Measurements from ENCODE around the gene RDH13. TPM values are rescaled to one million over a fixed set of nuclear protein-coding genes. Genes with fewer than 3 reads are reported as not detected.

The RDH13 gene
- total RNA-seq, 1 donor, result 9.1 TPM

- H3K4me3 ChIP-seq (ENCODE audit: low read depth, low read length), result peak overlapping the region; percentile 68
- peak; percentile 73 for DNase-seq (ENCODE audit: low read depth)
- no peak for TF ChIP-seq CTCF (IDR thresholded peaks at IDR 0.05; ENCODE audit: insufficient read depth, low read depth, low read length)
Measured at GRCh38 chr19:55080968-55081769, 18.2 kb upstream of the RDH13 start.

DNA sequence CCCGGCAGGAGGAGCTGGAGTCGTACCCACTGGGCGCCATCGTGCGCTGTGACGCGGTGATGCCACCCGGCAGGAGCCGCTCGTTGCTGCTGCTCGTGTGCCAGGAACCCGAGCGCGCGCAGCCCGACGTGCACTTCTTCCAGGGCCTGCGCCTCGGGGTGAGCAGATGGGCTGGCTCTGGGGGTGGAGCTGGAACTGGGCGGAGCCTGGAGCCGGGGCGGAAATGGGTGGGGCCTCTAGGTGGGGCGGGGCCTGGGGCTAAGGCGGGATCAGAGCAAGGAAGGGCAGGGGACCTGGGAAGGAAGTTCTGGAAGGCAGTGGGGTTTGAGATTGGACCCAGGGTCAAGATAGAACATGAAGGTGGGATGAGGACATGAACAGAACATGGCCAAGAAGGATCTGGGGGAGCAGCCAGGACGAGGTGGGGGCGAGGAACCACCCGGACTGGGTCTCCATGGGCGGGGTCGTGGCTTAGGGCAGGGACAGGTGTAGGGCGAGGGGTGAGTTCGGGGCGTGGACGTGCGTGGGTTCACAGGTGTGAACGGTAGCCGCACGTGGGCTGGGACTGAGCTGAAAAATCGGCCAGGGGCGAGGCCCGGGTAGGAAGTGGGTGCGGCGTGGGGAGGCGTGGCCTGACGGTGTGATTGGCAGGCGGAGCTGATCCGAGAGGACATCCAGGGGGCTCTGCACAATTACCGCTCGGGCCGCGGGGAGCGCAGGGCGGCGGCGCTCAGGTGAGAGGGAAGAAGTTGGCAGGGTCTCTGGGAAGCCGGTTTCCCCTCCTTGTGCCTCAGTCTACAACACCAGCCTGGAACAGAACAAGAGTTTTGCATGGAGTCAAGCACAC, 17.4 kb upstream of the RDH13 start:
- H3K4me3 ChIP-seq (ENCODE audit: low read depth, low read length), result peak overlapping the region; percentile 68
- DNase-seq (ENCODE audit: low read depth), result peak; percentile 63
- TF ChIP-seq CTCF (IDR thresholded peaks at IDR 0.05; ENCODE audit: insufficient read depth, low read depth, low read length), result no peak

- no peak for DNase-seq (ENCODE audit: low read depth)
- no peak overlapping the region for H3K4me3 ChIP-seq (ENCODE audit: low read depth, low read length)
- no peak for TF ChIP-seq CTCF (IDR thresholded peaks at IDR 0.05; ENCODE audit: insufficient read depth, low read depth, low read length)
Measured at GRCh38 chr19:55079400-55080038, 16.6 kb upstream of the RDH13 start.

DNA sequence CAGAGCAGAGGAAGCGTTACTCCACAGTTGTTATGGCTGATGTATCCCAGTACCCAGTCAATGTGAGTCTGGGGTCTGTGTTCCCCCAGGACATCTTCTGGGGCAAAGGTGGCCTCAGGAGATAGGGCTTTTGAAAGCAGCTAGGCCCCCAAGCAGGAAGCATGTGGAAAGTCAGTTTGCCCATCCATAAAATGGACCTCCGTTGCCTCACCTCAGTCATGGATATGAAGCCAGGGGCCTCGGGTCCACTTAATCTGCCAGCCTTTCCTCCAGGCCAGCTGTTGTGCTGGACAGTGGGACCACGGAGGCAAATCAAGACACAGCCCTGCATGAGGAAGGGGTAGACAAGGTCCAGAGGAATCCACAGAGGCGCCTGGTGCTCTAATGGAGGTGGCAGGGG, 16.0 kb upstream of the RDH13 start:
- no peak for DNase-seq (ENCODE audit: low read depth)
- no peak for TF ChIP-seq CTCF (IDR thresholded peaks at IDR 0.05; ENCODE audit: insufficient read depth, low read depth, low read length)
- H3K4me3 ChIP-seq (ENCODE audit: low read depth, low read length), result no peak overlapping the region

DNA sequence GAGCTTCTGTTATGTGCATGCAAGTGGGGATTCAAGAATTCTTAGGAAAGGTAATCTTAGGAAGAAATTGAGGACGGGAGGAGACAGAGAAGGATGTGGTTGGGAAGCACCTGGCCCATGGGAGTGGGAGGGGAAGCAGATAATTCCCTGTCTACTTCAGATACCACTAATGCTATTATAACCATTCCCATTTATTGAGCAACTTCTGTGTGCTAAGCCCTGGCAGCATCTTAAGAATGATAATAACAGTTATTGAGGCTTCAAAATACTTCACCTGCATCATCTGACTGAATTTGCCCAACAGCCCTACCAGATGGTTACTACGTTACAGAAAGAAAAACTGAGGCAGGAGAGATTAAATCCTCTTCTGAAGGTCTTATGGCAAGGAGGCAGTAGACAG, 14.2 kb upstream of the RDH13 start:
- DNase-seq (ENCODE audit: low read depth), result no peak
- no peak for TF ChIP-seq CTCF (IDR thresholded peaks at IDR 0.05; ENCODE audit: insufficient read depth, low read depth, low read length)
- H3K4me3 ChIP-seq (ENCODE audit: low read depth, low read length), result no peak overlapping the region

DNA sequence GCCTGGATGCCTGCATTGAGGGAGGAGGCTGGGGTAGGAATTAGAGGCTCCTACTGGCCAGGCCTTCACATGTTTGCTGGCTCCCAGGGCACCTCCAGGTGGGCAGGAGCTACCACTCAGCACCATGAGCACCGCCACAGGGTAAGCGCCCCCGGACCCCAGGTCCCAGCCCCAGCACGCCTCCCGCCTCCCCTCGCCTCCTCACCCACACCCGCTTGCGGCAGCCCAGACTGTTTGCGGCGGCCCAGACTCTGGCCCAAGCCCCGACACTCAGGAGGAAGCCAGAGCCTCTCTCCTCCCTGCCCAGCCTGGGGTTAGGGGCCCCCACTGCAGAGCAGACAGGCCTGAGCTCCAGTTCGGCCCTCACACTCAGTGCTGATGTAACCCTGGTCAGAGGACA, 13.4 kb upstream of the RDH13 start:
- no peak overlapping the region for H3K4me3 ChIP-seq (ENCODE audit: low read depth, low read length)
- no peak for TF ChIP-seq CTCF (IDR thresholded peaks at IDR 0.05; ENCODE audit: insufficient read depth, low read depth, low read length)
- no peak for DNase-seq (ENCODE audit: low read depth)
